HEK293T (cell line): Measurements from ENCODE around the gene KANSL1.

ENCODE experiments used
- CTCF ChIA-PET: fragments of 350-600 bp; formaldehyde crosslinking; extraction: SDS; loops from one replicate; lab custom pipeline; 2021; ENCODE audit warnings: antibody characterized with exemption, inconsistent platforms; lab: Yijun Ruan, JAX
- POLR2A ChIA-PET: fragments of 350-600 bp; formaldehyde crosslinking; extraction: SDS; loops from one replicate; lab custom pipeline; 2020; ENCODE audit warnings: antibody characterized with exemption, inconsistent platforms; lab: Yijun Ruan, JAX
- DNase-seq: peaks from one replicate; pipeline ENCODE4 v3.0.0; 2012; ENCODE audit warnings: mixed read lengths; ENCODE audit errors: extremely low spot score
- ARNT ChIP-seq: fragments of 450-650 bp; IDR thresholded peaks from 2 replicates; pipeline ENCODE4 v1.6.1; 2017; ENCODE audit warnings: mild to moderate bottlenecking
- BHLHE40 ChIP-seq: fragments of 450-650 bp; IDR thresholded peaks from 2 replicates; pipeline ENCODE4 v1.6.1; 2016; ENCODE audit warnings: mild to moderate bottlenecking, moderate library complexity, borderline replicate concordance
- CTBP1 ChIP-seq: fragments of 450-650 bp; IDR thresholded peaks from 2 replicates; pipeline ENCODE4 v1.6.1; 2016; ENCODE audit warnings: borderline replicate concordance
- ELF4 ChIP-seq: fragments of 450-650 bp; IDR thresholded peaks from 2 replicates; pipeline ENCODE4 v1.6.1; 2017; ENCODE audit warnings: antibody characterized with exemption
- FOXA1 ChIP-seq: fragments of 450-650 bp; IDR thresholded peaks from 2 replicates; pipeline ENCODE4 v1.6.1; 2016; ENCODE audit warnings: mild to moderate bottlenecking
- FOXK2 ChIP-seq: fragments of 450-650 bp; IDR thresholded peaks from 2 replicates; pipeline ENCODE4 v1.6.1; 2016; ENCODE audit warnings: mild to moderate bottlenecking
- FOXM1 ChIP-seq: fragments of 450-650 bp; IDR thresholded peaks from 2 replicates; pipeline ENCODE4 v1.6.1; 2017; ENCODE audit warnings: mild to moderate bottlenecking, borderline replicate concordance
- HDGF ChIP-seq: fragments of 450-650 bp; IDR thresholded peaks from 2 replicates; pipeline ENCODE4 v1.6.1; 2017; ENCODE audit warnings: antibody characterized with exemption, borderline replicate concordance
- L3MBTL2 ChIP-seq: fragments of 450-650 bp; conservative IDR thresholded peaks from 2 replicates; pipeline ENCODE4 v1.6.1; 2016; ENCODE audit warnings: mild to moderate bottlenecking
- LEF1 ChIP-seq: fragments of 450-650 bp; IDR thresholded peaks from 2 replicates; pipeline ENCODE4 v1.6.1; 2017; ENCODE audit warnings: mild to moderate bottlenecking, borderline replicate concordance
- NFRKB ChIP-seq: fragments of 450-650 bp; IDR thresholded peaks from 2 replicates; pipeline ENCODE4 v1.6.1; 2016; ENCODE audit warnings: mild to moderate bottlenecking, moderate library complexity
- PKNOX1 ChIP-seq: fragments of 450-650 bp; IDR thresholded peaks from 2 replicates; pipeline ENCODE4 v1.6.1; 2016
- SP1 ChIP-seq: fragments of 450-650 bp; IDR thresholded peaks from 2 replicates; pipeline ENCODE4 v1.6.1; 2017
- SUZ12 ChIP-seq: fragments of 450-650 bp; IDR thresholded peaks from 2 replicates; pipeline ENCODE4 v1.6.1; 2016; ENCODE audit warnings: mild to moderate bottlenecking
- TARDBP ChIP-seq: fragments of 450-650 bp; IDR thresholded peaks from 2 replicates; pipeline ENCODE4 v1.6.1; 2016
- ZNF384 ChIP-seq: fragments of 450-650 bp; IDR thresholded peaks from 2 replicates; pipeline ENCODE4 v1.6.1; 2016

Gene KANSL1

DNA sequence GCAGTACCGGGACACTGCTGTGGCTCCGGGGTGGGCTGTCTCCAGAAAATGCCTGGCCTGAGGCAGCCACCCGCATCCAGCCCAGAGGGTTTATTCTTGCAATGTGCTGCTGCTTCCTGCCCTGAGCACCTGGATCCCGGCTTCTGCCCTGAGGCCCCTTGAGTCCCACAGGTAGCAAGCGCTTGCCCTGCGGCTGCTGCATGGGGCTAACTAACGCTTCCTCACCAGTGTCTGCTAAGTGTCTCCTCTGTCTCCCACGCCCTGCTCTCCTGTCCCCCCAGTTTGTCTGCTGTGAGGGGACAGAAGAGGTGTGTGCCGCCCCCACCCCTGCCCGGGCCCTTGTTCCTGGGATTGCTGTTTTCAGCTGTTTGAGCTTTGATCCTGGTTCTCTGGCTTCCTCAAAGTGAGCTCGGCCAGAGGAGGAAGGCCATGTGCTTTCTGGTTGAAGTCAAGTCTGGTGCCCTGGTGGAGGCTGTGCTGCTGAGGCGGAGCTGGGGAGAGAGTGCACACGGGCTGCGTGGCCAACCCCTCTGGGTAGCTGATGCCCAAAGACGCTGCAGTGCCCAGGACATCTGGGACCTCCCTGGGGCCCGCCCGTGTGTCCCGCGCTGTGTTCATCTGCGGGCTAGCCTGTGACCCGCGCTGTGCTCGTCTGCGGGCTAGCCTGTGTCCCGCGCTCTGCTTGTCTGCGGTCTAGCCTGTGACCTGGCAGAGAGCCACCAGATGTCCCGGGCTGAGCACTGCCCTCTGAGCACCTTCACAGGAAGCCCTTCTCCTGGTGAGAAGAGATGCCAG lies 181.3 kb downstream of the KANSL1 start:
- DNase-seq = no peak
- TF ChIP-seq BHLHE40 (no peak), FOXM1 (no peak), CTBP1 (no peak), SUZ12 (no peak), TARDBP (no peak), ZNF384 (no peak), ARNT (no peak), FOXK2 (no peak), L3MBTL2 (no peak), SP1 (no peak), HDGF (no peak), NFRKB (no peak), LEF1 (no peak), ELF4 (no peak), FOXA1 (no peak), PKNOX1 (no peak)
- ChIA-PET CTCF (interaction anchor here (1.1 kb wide), 1 partner anchor 201 kb away, joined by 4 read pairs; no protein-coding TSS in a partner anchor), POLR2A (no interaction called here)

GRCh38 chr17:46010597-46011186 lies 182.5 kb downstream of the KANSL1 start:
- CTCF ChIA-PET = interaction anchor here (1.1 kb wide), 1 partner anchor 202 kb away, joined by 4 read pairs; no protein-coding TSS in a partner anchor

GRCh38 chr17:46009681-46010596 lies 183.3 kb downstream of the KANSL1 start:
- no peak for DNase-seq
- POLR2A ChIA-PET = no interaction called here
- CTCF ChIA-PET = no interaction called here
- TF ChIP-seq CTBP1 (no peak), PKNOX1 (no peak), FOXK2 (no peak), L3MBTL2 (no peak), LEF1 (no peak), BHLHE40 (no peak), TARDBP (no peak), HDGF (no peak), FOXA1 (no peak), ELF4 (no peak), SP1 (no peak), SUZ12 (no peak)

More at GRCh38 chr17:46010597-46011186, 182.5 kb downstream of the KANSL1 start:
- no peak for DNase-seq
- TF ChIP-seq PKNOX1 (no peak), L3MBTL2 (no peak), TARDBP (no peak), NFRKB (no peak), BHLHE40 (no peak), ARNT (no peak), CTBP1 (no peak), SUZ12 (no peak), SP1 (no peak), ELF4 (no peak), HDGF (no peak), FOXK2 (no peak), LEF1 (no peak), FOXA1 (no peak), ZNF384 (no peak), FOXM1 (no peak)
- POLR2A ChIA-PET = no interaction called here

GRCh38 chr17:46008591-46008990 lies 184.6 kb downstream of the KANSL1 start:
- no peak for DNase-seq
- no peak for TF ChIP-seq FOXK2
- no peak for TF ChIP-seq LEF1
- no peak for TF ChIP-seq ZNF384
- TF ChIP-seq BHLHE40 = no peak
- no peak for TF ChIP-seq SP1
- no peak for TF ChIP-seq L3MBTL2
- no peak for TF ChIP-seq TARDBP
- no peak for TF ChIP-seq HDGF
- TF ChIP-seq SUZ12 = no peak
- TF ChIP-seq FOXM1 = no peak
- no peak for TF ChIP-seq FOXA1
- TF ChIP-seq CTBP1 = no peak
- TF ChIP-seq ARNT = no peak
- TF ChIP-seq PKNOX1 = no peak
- TF ChIP-seq NFRKB = no peak
- TF ChIP-seq ELF4 = no peak
- CTCF ChIA-PET = no interaction called here
- POLR2A ChIA-PET = interaction anchor here (0.7 kb wide), 1 partner anchor 207 kb away, joined by 3 read pairs; no protein-coding TSS in a partner anchor
